22Rv1 (cell line): Measurements from ENCODE around the gene TAF12.
"Not testable (repeated sequence)": the region's sequence is repeated elsewhere in the genome, so short reads cannot be mapped to it uniquely, and the experiment has no call there.

Source experiments
- ZFX ChIP-seq: fragments of 450-650 bp; IDR thresholded peaks from 2 replicates; pipeline ENCODE4 v1.6.1; 2017; ENCODE audit warnings: antibody characterized with exemption, borderline replicate concordance
- TF ChIP-seq, protein P1 (sequence below): fragments of 450-650 bp; IDR thresholded peaks from 2 replicates; pipeline ENCODE4 v1.5.1; 2017; ENCODE audit warnings: mild to moderate bottlenecking

DNA sequence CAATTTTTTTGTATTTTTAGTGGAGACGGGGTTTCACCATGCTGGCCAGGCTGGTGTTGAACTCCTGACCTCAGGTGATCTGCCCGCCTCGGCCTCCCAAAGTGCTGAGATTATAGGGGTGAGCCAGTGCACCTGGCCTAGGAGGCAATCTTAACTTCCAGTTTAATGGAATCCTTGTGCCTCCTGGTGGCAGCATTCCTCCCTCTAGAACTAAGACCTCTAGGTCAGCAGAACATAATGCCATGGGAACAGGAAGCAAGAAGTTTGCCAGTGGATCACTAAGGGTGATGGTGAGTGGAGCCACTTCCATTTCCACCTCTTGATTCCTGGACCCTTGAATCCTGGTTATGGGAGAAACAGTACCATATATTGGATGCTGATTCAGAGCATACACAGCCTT lies 11.0 kb upstream of the TAF12 start:
- TF ChIP-seq, protein P1, sequence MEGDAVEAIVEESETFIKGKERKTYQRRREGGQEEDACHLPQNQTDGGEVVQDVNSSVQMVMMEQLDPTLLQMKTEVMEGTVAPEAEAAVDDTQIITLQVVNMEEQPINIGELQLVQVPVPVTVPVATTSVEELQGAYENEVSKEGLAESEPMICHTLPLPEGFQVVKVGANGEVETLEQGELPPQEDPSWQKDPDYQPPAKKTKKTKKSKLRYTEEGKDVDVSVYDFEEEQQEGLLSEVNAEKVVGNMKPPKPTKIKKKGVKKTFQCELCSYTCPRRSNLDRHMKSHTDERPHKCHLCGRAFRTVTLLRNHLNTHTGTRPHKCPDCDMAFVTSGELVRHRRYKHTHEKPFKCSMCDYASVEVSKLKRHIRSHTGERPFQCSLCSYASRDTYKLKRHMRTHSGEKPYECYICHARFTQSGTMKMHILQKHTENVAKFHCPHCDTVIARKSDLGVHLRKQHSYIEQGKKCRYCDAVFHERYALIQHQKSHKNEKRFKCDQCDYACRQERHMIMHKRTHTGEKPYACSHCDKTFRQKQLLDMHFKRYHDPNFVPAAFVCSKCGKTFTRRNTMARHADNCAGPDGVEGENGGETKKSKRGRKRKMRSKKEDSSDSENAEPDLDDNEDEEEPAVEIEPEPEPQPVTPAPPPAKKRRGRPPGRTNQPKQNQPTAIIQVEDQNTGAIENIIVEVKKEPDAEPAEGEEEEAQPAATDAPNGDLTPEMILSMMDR, result peak; percentile 23; the same call in 1 of the 2 replicates
- TF ChIP-seq ZFX, result not testable (repeated sequence)
